RPMI7951 (cell line): ENCODE measurements around the gene PTGS2. TPM values are rescaled to one million over a fixed set of nuclear protein-coding genes. Genes with fewer than 3 reads are reported as not detected.
"Not testable (repeated sequence)": the region's sequence is repeated elsewhere in the genome, so short reads cannot be mapped to it uniquely, and the experiment has no call there.

Source experiments
- DNase-seq: peaks from one replicate; pipeline ENCODE4 v3.0.0-alpha.2; 2012; ENCODE audit warnings: low read depth
- total RNA-seq: library from RNA; depleted of rRNA; stranded (reverse); fragments of >200 nt; shearing (Covaris generic); gene quantifications from 2 replicates; pipeline ENCODE4 v1.2.3, GENCODE V29; 2014

Gene PTGS2
- total RNA-seq, 1 experiment from 2014 or later, result 2.4 TPM

- no peak for DNase-seq
Observed at GRCh38 chr1:186670297-186671135, 9.7 kb downstream of the PTGS2 start.

- DNase-seq, result not testable (repeated sequence)
Observed at GRCh38 chr1:186669784-186670183, 10.4 kb downstream of the PTGS2 start.

DNA sequence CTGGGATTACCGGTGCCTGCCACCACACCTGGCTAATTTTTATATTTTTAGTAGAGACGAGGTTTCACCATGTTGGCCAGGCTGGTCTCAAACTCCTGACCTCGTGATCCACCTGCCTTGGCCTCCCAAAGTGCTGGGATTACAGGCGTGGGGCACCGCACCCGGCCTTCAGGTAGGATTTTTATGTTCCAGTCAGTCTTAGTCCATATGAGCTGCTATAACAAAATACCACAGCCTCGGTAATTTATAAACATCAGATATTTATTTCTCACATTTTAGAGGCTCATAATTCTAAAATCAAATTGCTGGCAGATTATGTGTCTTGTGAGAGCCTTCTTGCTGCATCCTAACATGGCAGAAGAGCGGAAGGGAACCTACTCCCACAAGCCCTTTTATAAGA lies 16.0 kb downstream of the PTGS2 start:
- not testable (repeated sequence) for DNase-seq

GRCh38 chr1:186662752-186663151 lies 17.5 kb downstream of the PTGS2 start:
- DNase-seq, result no peak

GRCh38 chr1:186659890-186660341 lies 20.3 kb downstream of the PTGS2 start:
- DNase-seq, result no peak

GRCh38 chr1:186658999-186659398 lies 21.2 kb downstream of the PTGS2 start:
- no peak for DNase-seq

GRCh38 chr1:186657481-186657880 lies 22.7 kb downstream of the PTGS2 start:
- no peak for DNase-seq

GRCh38 chr1:186655876-186656275 lies 24.3 kb downstream of the PTGS2 start:
- DNase-seq, result no peak

- DNase-seq, result no peak
Observed at GRCh38 chr1:186654741-186655140, 25.5 kb downstream of the PTGS2 start.

DNA sequence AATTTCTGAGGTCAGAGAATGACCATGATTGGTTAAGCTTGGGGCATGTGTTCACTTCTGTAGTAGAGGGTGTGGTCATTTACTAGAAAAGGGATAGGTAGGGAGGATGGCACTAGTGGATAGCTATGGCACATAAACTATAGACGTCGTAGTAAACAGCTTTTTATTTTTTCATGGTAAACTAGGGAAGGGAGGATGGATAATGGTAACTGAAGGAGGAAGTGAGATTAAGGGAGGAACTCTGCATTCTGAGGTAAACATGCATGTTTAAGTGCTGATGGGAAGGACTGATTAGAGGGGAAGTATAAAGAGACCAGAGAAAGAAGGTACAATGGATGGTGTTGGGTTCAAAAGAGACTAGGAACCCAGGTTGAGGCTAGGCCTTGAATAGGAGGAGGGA lies 26.9 kb downstream of the PTGS2 start:
- DNase-seq, result no peak

DNA sequence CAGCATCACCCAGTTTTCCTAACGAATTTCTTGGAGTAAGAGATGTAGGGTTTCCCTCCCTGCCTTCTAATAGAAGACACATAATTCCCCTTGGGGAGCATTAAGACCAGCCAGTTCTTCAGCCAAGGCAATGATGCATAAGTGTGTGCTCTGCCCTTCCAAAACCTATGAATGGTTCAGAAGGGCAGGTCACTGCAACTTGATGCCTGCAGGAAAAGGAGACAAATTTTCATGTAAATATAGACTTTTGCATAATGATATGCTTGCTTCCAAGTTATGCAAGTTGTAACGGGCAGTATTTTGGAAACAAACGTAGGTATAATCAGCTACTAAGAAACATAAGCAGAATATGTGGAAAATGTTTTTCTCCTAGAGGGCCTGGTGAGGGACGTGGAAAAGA lies 31.6 kb downstream of the PTGS2 start:
- DNase-seq, result no peak

DNA sequence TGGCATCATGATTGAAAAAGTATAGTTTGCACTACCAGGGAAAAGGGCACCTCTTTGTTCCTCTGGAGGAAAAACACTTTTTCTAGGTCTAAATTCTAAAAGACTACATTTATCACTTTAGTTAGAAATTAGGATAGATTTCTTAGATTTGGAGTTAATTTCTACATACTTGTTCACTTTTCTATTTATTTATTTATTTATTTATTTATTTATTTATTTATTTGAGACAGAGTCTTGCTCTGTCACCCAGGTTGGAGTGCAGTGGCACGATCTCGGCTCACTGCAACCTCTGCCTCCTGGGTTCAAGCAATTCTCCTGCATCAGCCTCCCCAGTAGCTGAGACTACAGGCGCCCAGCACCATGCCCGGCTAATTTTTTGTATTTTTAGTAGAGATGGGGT lies 32.2 kb downstream of the PTGS2 start:
- not testable (repeated sequence) for DNase-seq

- DNase-seq, result peak; percentile 3
Observed at GRCh38 chr1:186643614-186644013, 36.6 kb downstream of the PTGS2 start.

DNA sequence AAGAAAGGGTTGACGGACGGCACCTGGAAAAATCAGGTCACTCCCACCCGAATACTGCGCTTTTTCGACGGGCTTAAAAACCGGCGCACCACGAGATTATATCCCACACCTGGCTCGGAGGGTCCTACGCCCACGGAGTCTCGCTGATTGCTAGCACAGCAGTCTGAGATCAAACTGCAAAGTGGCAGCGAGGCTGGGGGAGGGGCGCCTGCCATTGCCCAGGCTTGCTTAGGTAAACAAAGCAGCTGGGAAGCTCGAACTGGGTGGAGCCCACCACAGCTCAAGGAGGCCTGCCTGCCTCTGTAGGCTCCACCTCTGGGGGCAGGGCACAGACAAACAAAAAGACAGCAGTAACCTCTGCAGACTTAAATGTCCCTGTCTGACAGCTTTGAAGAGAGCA lies 42.7 kb downstream of the PTGS2 start:
- DNase-seq, result not testable (repeated sequence)

DNA sequence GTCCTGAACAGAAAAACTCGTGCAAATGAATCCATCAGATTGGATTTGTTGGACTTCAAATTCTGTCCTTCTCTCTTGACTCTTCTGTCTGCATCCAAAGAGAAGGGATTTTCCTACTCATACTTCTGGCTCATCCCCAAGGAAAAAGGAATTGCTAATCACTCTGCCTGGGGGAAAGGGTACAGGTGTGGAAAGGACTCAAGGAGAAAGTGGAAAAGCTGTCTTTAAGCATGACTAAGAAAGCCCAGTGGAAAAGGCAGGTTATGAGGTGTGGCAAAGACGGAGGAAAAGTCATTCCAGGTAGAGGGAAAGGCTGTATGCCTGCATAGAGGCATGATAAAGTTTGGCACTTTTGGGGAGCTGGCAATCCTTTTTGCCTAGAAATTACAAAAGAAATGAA lies 43.4 kb downstream of the PTGS2 start:
- DNase-seq, result no peak

- DNase-seq, result no peak
Observed at GRCh38 chr1:186634511-186634910, 45.7 kb downstream of the PTGS2 start.

GRCh38 chr1:186633116-186633515 lies 47.1 kb downstream of the PTGS2 start:
- DNase-seq, result no peak

DNA sequence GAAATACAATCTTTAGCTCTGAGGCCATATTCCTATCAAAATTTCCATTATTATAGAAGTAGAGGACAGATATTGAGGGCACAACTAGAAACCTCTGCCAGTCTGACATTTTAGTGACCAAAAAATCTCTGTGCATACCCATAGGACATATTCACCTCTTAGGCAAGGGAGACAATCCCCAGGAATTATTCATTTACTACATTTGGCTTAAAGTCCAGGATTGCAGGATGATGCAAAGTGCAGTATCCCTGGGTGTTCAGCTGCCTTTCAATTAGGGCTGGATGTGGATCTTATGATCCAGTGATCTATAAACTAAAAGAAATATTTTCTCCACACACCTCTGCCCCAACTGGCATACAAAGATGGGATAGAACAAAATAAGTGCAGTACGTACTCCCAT lies 50.9 kb downstream of the PTGS2 start:
- DNase-seq, result no peak

DNA sequence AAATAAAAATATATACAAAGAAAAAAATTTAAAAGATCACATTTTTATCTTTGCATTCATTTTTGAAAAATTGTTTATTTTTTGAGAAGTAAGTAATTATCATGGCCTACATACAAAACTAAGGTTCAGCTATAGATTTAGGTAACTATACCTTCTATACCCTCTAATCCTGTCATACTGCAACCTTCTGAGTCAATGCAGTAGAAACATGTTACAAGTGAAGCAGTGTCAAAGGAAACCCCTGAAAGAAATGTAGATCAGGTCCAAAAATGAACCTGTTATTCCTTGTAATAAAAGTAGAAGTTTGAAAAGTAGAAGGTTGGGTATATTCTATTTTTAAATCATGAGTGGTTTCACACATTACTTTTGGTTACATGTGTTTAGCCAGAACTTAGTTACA lies 51.3 kb downstream of the PTGS2 start:
- DNase-seq, result no peak

DNA sequence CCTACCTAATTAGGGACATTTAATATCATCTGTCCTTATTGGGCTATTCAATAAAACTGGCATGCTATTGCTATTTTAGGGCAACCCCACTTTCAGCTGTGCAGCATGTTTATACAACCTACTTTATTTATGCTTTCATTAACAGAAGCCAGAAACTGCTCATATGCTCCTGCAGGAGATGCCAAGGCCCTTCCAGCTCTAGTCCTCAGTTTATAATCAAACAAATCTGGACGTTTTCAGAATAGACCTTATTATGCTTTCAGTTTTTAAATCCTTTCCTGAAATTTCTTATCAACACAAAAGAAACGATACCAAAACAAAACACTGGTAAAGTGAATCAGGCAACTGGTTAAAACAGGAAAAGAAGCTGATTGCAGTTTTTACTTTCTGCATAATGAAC lies 53.2 kb downstream of the PTGS2 start:
- no peak for DNase-seq

DNA sequence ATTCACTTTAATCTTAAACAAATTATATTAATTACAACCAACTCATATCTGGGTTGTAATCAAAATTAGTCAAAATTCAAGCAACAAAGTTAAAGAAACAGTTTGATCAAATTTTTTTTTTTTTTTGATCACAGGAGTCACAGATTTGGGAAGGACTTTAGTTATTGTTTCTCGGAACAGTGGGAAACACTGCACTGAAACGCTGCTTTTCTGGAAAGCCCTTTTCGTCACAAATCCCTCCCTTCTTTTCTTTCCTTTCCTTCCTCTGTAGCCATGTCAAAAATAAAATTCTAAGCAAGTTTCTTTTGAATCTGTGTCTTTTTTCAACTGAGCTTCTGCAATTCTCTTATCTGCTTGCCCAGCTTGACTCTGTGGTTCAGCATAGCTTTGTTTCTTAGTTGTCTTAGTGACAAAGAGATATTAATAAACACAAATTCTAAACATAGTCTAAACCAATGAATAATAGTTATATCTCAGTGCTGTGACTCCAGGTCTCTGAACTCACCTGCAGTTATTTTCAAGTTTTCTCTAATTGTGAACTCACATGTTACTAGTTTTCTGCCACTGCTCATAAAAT lies 53.8 kb downstream of the PTGS2 start:
- no peak for DNase-seq

DNA sequence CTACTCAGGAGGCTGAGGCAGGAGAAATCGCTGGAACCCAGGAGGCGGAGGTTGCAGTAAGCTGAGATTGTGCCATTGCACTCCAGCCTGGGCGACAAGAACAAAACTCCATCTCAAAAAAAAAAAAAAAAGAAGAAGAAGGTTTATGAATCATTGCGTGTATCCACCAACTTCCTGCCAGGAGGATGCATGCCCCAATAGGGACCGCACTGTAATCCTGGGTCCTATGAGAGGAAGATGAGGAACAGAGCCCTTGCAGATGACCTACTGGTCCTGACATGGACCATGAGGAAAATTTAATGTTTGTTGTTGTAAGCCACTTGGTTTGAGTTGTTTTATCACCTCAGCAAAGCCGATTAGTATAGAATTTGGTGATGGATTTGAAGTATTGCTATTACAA lies 56.7 kb downstream of the PTGS2 start:
- no peak for DNase-seq
